EH (cell line): Measurements from ENCODE around the gene DHRS12.

ENCODE experiments used
- DNase-seq: peaks from one replicate; pipeline ENCODE4 v3.0.0-alpha.2; 2015; ENCODE audit warnings: low read depth

Gene DHRS12

DNA sequence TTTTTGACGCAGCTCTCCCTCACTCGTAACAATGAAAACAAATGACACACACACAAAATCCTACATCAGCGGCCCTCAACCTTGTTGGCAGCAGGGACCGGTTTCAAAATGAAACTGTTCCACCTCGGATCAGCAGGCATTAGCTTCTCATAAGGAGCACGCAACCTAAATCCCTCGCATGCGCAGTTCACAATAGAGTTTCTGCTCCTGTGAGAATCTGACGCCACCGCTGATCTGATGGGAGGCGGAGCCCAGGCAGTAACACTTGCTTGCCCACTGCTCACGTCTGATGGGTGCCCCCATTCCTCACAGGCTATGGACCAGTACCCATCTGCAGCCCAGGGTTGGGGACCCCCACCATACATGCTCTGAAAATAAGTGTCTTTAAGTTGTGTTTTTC is 43.4 kb downstream of the DHRS12 start:
- no peak for DNase-seq

DNA sequence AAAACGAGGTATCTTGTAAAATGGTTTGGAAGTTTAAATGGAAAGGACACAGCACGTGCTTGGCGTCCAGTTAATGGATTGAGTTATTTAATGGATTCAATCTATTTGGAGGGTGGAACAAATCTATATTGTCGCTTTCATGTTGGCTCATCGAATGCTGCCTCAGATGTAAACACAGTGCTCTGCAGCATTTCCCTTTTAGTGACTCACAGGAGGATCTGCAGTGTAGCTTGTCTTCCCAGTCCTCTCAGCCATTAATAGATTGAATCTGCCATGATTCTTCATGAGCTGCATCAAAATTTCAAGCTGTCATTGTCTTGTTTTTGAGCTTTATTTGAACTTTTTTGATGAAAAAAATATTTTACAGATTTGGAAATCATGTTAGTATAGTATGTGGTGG is 44.7 kb downstream of the DHRS12 start:
- DNase-seq: peak; percentile 62

DNA sequence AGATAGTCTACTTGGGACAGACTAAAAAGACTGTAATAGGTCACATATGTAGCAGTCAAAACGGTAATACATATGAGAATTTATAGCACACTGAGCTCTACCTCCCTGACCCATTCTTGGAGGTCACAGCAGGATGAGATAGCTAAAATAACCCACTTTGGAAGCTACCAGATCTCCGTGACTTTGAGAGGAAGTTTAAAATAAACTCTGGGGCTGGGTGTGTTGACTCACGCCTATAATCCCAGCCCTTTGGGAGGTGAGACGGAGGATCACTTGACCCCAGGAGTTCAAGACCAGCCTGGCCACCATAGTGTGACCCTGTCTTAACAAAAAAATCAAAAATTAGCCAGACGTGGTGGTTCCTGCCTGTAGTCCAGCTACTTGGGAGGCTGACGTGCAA is 45.3 kb downstream of the DHRS12 start:
- DNase-seq: peak; percentile 21

DNA sequence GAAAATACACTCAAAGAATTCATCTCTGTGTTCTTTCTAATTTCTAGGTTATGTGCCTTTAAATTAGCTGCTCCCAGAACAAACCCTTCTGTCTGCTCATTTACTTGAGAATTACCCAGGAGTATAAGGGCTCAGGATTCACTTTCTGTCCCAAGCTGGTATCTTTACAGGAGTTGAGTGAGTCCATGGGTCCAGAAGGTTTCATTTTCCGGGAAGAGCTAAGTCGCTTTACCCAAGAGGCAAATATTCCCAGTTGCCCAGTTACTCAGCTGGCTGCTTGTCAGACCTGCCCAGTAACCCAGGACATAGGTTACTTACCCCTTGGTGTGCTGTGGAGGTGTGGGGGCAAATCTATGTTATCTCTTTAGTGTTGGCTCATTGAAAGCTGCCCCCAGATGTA is 47.3 kb downstream of the DHRS12 start:
- DNase-seq: no peak

DNA sequence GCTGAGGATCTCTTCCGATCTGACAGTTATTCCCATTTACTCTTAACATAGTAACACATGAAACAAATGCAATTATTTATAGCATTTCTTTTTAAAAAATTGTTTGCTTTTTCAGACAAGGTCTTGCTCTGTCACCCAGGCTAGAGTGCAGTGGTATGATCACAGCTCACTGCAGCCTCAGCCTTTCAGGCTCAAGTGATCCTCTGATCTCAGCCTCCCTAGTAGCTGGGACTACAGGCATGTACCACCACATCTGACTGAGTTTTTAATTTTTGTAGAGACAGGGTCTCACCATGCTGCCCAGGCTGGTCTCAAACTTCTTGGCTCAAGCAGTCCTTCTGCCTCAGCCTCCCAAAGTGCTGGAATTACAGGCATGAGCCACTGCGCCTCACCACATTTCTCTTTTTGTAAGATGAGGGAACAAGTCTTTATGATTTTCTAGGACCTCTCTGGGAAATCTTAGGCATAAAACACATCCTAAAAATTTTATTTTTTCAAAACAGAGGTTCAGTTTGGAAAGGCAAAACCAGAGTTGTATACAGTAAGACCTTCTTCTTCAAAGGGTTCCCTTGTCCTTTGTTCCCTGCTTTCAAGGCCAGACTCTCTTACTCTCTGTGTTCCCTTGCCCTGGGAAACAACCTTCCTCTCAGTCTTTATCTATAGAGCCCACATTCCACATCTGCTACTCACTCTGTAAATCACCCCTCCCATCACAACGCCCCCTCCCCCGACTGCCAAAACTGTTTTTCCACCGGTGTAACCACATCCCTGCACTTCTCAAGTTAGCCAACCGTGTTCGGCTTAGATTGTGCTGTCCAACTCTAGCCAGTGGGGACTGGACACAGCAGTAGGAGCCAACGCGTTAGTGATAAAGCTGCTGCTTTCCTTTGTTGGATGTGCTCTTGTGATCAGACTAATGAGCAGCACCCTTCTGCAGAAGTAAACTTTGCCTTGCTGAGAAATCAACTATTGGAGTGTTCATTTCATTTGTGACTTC is 56.2 kb downstream of the DHRS12 start:
- no peak for DNase-seq

DNA sequence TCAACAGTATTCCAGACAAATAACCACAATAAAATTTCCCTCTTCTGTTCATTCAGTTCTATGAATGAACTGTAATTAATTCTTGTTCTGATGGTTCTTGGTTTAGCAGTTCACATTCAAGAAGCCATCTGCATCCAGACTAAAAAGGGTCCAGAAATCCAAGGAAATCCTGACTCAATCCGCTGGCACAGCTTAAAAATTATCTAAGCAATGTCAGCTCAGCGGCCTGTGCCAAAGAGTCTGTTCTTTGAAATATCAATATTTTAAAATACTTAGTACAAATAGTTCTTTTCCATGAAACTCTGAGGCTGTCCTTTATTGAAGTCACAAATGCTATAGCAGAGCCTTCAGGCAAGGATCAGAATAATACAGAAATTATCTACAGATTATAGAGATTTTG is 57.2 kb downstream of the DHRS12 start:
- DNase-seq: no peak

DNA sequence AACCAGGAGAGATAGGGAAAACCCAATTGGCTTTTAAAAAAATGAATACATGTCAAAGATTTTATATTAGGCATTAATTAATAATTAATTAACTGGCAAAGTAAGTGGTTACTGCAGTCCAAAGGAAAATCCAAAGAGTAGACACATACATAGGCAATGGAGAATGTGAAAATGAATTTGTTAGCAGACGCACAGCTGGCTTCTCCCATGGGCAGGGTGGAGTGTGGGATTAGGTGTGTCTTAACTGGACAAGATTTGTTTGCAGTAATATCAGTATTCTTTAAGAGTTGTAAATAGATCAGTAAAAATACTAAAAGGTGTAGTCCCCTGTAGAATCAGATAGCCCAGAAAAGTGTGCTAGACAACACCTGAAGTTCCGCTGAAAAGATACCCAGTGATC is 58.7 kb downstream of the DHRS12 start:
- DNase-seq: no peak

DNA sequence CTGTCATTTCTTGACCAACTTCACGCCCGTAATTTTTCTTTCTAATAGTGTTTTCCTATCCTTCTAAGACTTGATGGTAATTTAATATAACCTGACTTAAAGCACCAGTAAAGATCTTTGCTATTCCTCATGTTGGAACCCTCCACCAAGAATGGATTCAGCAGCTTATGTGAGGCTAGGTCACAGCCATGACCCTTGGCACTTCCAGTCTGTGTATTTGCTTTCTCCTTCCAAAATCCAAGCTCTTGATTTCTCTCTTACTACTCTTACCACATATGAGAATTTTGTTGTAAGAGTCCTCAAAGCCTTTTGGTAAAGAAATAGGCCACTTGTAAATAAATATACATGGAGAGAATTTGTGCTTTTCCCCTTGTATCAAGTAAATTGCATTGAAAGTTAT is 61.4 kb downstream of the DHRS12 start:
- DNase-seq: no peak

DNA sequence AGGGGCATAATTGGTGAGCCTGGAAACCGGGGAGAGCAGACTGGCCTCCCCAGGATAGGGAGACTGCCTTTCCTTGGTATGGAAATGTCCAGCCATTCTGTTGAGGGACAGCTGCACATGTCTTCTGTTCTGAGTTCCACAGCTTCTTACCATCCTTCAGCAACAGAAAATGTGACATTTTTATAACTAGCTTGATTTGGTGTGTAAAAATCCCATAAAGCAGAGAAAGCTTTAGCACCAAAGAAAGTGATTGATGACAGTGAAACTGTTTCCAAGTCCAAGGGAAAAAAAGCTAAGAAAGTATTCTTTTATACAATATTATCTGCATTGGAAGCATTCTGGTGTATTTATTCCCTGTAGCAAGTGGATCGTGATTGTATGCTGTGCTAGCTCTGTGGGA is 61.9 kb downstream of the DHRS12 start:
- DNase-seq: no peak

DNA sequence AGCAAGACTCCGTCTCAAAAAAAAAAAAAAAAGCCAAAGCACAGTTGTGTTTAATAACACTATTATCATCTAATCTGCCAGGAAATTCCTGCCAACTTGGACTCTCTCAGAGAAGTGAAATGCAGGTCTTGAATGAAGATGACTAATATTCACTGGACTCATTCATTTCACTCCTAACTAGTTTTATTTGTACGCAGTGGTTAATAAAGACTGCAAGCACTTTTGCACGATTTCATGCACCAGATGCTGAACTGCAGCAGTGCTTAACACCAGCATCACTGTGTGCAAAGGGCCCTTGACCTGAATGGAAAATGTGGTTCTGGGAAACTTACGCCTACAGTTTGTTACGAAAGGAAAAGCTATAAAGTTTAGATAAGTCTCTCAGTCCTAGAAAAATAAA is 63.3 kb downstream of the DHRS12 start:
- peak; percentile 86 for DNase-seq

DNA sequence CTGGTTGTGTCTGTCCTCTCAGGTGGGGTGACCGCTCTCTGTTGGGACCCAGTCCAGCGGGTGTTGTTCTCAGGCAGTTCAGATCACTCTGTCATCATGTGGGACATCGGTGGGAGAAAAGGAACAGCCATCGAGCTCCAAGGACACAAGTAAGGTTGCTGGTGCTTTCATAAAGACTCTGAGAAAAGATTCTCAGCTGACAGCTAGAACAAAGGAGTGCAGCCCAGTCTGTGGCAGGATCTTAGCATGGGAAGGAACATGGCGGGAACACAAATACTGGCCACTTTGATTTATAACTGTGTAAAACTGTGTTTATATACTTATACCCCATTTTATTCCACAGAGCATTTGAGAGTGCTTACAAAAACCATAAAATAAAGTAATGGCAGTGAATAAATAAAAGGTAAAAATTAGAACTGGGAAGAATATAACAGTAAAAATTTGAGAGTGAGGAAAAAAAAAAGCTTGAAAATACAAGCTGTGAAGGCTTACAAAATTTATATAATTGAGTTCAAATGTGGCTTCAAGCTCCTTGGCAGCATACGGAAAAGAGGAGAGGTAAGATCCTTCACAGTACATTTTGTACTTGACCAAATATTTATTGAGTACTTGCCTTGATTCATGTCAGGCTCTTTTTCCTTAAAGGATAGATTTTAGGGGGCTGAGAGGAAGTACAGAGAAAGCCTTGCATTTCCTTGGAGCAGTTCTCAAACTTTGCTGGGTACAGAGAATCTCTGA is 64.8 kb downstream of the DHRS12 start:
- DNase-seq: no peak

DNA sequence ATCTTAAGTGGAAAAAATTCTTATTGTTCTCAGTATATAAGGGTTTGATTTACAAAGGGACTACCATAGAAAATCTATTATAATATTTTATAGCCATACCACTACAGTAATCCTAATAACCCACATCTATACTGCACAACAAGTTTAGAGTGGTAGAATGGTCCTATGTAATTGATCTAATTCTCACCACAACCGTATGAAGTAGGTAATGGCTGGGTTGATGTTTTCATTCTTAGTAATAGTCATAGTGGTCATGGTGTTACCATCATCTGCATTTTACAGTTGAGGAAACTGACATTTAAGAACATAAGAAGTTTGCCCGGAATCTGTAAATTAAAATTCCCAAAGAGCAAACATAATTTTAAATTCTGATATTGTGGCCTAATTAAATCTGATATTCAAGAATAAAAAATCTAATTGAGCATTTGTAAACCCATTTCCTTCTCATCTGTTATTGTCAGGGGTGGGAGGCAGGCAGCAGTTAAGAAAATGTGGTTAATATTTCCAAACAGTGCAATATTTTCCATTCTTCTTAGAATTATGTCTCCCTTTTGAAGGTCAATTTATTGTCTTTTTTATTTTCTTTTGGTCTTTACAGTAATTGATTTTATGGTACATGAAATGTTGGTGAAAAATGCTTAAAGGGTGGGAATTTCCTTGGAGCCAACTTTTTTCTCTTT is 65.6 kb downstream of the DHRS12 start:
- no peak for DNase-seq

DNA sequence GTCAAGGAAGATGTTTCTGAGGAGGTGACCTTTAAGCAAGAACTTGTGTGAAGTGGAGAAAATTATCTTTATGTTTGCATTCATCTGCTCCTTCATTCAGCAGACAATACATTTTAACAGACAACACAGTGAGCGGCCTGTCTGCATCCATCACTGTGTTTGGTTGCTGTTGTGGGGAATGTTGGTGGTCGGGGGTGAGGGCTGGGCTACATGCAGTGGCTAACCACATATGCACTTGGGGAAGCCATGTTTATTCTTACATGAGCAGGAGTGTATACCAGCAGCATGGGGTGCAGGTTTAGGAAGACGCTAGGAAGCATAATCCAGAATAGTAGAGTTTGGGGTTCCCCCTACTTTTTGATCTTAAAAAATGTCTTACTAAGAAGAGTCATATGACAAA is 66.4 kb downstream of the DHRS12 start:
- no peak for DNase-seq

DNA sequence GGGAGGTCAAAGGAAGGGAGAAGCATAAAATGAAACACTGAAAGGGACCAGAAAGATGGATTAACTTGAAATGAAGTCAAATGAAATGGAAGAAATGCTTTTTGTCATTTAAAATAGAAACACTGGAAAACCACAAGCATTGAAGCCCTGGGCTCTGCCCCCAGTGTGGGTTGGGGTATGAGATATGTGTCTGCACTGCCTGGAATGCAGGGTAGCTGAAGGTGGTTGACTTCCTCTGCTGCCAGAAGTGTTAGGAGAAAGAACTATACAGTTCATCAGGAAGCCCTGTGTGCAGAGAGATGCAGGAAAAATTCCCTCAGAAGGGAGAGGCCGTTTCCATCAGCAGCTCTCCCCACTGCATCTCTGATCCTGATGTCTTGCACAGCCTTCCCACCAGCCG is 69.2 kb downstream of the DHRS12 start:
- DNase-seq: peak; percentile 77

DNA sequence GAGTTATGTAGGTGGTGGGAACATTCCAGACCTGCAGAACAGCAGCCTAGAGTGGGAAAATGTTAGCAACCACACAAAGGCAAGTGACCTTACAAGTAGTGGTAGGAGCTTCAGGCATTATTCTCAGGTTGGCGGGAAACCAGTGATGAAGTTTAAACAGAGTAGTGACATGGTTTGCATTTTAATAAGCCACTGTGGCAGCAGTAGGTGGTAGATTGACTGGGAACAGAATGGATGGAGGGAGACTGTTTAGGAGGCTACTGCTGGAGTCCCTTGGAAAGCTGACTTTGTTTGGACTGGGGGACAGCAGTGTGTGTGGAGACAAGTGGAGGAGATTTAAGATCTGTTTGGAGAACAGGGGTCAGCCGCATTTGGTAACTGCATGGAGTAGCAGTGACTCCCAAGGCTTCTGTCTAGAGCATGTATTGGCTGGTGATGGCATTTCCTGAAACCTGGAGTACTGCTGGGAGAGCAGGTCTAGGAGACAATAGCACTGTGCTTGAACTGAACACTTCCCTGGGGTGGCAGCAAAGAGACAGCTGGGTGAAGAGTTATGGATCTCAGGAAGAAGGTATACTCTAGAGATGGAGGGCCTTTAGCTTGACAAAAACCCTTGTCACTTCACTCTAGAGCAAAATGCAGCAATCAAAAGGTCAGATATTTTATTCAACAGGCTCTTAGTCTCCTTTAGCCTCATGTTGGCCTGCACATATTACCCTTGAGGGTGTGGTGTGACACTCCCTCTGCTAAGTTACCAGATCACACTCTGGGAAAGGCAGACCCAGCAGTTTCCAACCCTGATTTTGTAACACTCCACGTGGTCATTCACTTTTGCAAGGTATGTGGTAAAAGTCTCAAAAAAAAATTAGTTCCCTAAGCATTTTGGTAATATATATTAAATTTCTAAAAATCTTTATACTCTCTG is 70.3 kb downstream of the DHRS12 start:
- peak; percentile 44 for DNase-seq

DNA sequence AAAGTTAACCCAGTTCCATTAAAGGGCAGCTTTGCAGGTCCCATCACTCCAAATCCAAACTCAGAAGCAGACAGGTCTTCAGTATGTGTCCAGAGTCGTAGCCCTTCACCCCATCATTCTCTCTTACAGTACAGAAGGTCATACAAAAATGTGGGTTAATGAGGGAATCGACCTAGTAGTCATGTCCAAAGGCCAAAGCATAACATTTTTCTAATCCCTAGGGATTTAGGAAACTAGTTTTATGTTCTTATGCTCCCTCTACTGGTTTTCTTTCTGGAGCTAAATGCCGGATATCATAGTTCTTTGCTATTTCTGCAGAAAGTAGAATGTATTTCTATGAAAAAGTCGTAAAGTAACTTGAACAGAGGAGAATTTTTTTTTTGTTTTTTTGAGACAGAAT is 72.2 kb downstream of the DHRS12 start:
- peak; percentile 66 for DNase-seq

DNA sequence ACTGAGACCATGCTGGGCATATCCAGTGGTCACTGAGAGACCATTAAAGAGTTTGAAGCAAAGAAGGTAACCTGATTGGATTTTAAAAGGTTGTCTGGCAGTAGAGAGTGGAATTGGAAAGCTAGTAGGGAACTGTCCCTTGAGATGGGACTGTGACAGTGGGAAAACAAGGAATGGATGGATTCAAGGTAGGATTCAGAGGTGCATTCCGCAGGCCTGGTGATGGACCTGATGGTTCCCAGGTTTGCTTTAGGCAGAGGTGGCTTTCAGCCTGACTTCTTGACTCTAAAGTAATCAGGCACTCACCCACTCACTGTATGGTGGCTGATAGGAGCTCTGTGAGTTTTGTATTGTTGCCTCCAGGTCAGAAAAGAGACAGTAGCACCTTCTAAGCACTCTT is 73.0 kb downstream of the DHRS12 start:
- DNase-seq: no peak

DNA sequence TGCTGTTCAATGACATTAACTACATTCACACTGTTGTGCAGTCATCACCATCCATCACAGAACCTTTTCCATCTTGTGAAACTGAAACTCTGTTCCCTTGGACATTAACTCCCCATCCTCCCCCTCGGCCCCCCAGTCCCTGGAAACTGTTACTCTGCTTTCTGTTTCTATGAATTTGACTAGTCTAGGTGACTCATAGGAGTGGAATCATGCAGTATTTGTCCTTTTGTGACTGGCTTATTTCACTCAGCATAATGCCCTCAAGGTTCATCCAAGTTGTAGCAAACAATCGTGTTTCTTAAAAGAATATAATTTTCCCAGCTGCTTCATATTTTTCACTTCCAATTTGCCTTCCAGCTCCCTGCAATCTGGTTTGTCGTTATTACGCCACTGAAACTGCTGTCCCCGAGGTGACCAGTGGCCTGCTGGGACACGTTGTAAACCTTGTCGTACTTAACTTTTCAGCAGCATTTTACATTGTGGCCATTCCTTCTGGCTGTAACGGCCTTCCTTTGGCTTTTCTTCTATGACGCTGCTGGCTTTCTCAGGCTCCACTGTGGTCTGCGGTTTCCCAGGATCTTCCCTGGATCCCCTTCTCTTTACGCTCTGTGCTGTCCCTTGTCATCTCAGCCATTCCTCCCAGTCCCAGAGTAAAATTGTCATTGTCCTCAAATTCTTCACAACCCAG is 74.0 kb downstream of the DHRS12 start:
- peak; percentile 93 for DNase-seq

DNA sequence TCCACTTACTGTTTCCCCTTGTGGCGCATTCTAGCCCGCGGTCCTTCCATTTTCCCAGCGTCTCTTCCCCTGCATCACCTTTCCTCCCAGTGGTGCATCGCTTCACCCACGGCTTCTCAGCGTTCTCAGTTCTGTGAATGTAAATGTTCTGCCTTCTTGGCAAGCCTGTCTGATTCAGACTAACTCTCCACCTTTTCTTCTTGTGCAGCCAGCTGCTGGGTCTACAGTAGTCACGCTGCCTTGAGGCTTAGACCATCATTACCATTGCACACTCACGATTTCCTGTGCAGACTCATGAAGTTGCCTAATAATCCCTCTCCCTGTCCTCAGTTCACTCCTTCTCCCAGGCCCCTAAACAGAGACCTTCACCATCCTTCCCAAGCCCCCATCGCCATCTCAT is 75.0 kb downstream of the DHRS12 start:
- peak; percentile 89 for DNase-seq

DNA sequence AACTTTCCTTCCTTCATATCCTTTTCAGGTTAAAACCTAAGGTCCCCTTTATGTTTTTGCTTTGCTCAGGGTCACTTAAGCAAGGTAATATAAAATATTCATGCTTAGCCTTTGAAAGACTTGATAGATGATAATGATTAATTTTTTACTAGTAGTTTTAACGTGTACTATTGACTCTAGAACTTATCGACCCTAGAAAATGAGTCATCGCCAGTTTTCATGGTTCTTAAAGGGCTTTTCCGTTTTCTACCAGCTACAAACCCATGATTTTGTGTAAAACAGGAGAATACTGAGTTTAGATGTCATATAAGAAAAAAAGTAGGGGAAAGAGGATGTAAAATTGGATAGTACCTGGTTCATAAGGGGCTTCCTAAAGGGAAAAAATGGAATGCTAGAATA is 75.7 kb downstream of the DHRS12 start:
- no peak for DNase-seq
